ENCODE measurements around the gene GPSM1.

GPSM1 gene

DNA sequence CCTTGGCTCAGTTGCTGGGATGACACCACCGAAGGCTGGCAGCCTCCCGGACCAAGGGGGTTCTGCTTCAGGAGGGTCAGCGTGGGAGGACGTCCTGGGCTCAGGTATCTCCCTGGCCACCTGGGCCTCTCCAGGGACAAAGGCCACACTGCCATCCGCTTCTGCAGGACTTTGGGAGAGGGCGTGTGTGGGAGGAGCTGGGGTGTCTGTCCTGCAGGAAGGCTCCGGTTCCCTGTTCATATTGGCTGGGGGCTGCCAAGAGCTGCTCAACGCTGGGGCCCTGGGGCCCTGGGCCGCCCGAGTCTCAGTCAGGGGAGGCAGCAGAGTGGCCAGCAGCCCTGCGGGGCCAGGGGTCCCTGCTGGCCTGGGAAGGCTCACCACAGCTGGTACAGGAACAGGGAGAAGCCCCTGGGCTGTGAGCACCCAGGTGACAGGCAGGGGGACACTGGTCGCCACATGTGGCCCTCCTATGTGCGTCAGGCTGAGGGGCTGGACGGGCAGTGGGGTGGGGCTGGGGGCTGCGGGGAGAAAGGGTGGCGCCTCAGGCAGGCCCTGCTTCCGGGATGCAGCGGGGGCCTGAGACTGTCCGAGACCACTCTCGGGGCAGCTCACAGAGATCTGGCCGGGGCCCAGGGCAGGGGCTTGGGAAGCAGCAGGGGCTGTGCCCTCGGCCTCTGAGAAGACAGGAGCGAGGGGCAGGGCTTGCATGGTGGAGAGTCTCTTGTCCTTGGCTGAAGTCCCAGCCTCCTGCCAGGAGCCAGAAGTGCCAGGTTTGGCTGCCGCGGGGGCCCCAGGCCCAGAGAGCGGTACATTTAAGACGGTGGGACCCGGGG lies 51.0 kb downstream of the GPSM1 start:
- H3K36me3 ChIP-seq (ENCODE audit: control insufficient read depth, insufficient read depth, low read length): peaks cover 21% of the 10 kb centered on the region
- no peak overlapping the region for H3K27ac ChIP-seq (ENCODE audit: insufficient read depth, low read depth, low read length, poor library complexity, severe bottlenecking)
- no peak overlapping the region for H3K4me3 ChIP-seq (ENCODE audit: insufficient read depth, low read depth, low read length)
- 93% methylated on average over 28 of the region's 28 CpGs for WGBS, 2 experiments
- no peaks in the 10 kb centered on the region for H3K9me3 ChIP-seq (ENCODE audit: control insufficient read depth, low read length)
- peaks cover 5% of the 10 kb centered on the region for H3K4me1 ChIP-seq (ENCODE audit: control insufficient read depth, insufficient read depth, low read length)
- no peaks in the 10 kb centered on the region for H3K27me3 ChIP-seq (ENCODE audit: control insufficient read depth, insufficient read depth, low read length, poor library complexity, severe bottlenecking)

DNA sequence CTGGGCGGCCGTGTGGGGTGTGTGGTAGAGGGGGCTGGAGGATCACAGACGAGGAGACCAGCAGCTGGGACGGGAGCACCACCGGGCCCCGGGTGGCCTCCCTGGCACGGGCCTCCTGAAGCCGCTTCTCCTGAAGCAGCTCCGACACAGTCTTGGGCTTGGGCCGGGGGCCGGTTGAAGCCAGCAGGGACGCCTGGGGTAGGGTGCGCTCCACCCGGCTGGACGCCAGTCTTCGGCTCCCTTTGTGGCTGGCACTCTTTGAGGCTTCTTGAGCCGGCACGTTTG lies 51.6 kb downstream of the GPSM1 start:
- no peaks in the 10 kb centered on the region for H3K9me3 ChIP-seq (ENCODE audit: control insufficient read depth, low read length)
- no peak overlapping the region for H3K4me3 ChIP-seq (ENCODE audit: insufficient read depth, low read depth, low read length)
- H3K27me3 ChIP-seq (ENCODE audit: control insufficient read depth, insufficient read depth, low read length, poor library complexity, severe bottlenecking): no peaks in the 10 kb centered on the region
- H3K4me1 ChIP-seq (ENCODE audit: control insufficient read depth, insufficient read depth, low read length): no peaks in the 10 kb centered on the region
- H3K27ac ChIP-seq (ENCODE audit: insufficient read depth, low read depth, low read length, poor library complexity, severe bottlenecking): no peak overlapping the region
- 95 to 96% methylated on average over 18 of the region's 18 CpGs for WGBS, 2 experiments
- peaks cover 25% of the 10 kb centered on the region for H3K36me3 ChIP-seq (ENCODE audit: control insufficient read depth, insufficient read depth, low read length)

DNA sequence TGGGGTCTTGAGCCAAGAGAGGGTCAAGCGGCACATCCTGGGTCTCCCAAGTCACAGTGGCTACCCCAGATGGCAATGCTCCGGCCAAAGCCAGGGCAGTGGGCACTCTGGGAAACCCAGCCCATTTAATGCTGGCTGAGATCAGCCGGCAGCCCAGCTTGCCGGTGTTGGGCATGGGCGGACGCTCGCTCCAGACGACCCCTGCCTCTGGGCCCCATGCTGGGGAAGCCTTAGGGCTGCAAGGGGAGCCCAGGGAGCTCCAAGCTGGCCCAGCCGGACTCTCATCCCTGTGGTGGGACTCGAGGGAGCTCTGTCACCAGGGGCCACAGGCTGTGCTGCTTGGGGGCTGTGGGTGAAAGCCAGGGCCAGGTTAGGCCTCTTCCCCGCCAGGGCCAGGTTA lies 52.1 kb downstream of the GPSM1 start:
- Histone ChIP-seq H3K4me1 (ENCODE audit: control insufficient read depth, insufficient read depth, low read length) (no peaks in the 10 kb centered on the region), H3K4me3 (ENCODE audit: insufficient read depth, low read depth, low read length) (no peak overlapping the region), H3K27ac (ENCODE audit: insufficient read depth, low read depth, low read length, poor library complexity, severe bottlenecking) (no peak overlapping the region), H3K36me3 (ENCODE audit: control insufficient read depth, insufficient read depth, low read length) (peaks cover 29% of the 10 kb centered on the region), H3K27me3 (ENCODE audit: control insufficient read depth, insufficient read depth, low read length, poor library complexity, severe bottlenecking) (no peaks in the 10 kb centered on the region), H3K9me3 (ENCODE audit: control insufficient read depth, low read length) (no peaks in the 10 kb centered on the region)
- WGBS, 2 experiments: 95 to 96% methylated on average over 11 of the region's 11 CpGs

DNA sequence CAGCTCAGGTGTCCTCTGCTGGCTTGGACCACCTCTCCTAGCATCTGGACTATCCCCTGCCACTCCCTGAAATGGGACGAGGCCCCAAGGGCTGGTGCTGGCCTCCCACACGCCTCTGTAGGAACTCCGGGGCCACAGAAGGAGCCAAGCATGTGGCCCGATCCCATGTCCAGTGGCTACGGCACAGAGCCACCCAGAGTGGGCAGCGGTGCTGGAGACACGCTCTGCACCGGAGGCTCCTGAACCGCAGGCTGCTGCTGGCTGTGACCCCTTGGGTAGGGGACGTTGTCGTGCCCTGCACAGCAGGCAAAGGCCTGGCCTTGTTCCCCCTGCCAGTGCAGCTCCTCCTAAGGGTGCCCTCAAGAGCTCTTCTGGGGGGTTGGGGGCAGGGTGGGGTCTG lies 52.6 kb downstream of the GPSM1 start:
- Histone ChIP-seq H3K27ac (ENCODE audit: insufficient read depth, low read depth, low read length, poor library complexity, severe bottlenecking) (no peak overlapping the region), H3K27me3 (ENCODE audit: control insufficient read depth, insufficient read depth, low read length, poor library complexity, severe bottlenecking) (no peaks in the 10 kb centered on the region), H3K4me1 (ENCODE audit: control insufficient read depth, insufficient read depth, low read length) (no peaks in the 10 kb centered on the region), H3K36me3 (ENCODE audit: control insufficient read depth, insufficient read depth, low read length) (peaks cover 31% of the 10 kb centered on the region), H3K4me3 (ENCODE audit: insufficient read depth, low read depth, low read length) (no peak overlapping the region), H3K9me3 (ENCODE audit: control insufficient read depth, low read length) (no peaks in the 10 kb centered on the region)
- 87 to 89% methylated on average over 11 of the region's 11 CpGs for WGBS, 2 experiments

DNA sequence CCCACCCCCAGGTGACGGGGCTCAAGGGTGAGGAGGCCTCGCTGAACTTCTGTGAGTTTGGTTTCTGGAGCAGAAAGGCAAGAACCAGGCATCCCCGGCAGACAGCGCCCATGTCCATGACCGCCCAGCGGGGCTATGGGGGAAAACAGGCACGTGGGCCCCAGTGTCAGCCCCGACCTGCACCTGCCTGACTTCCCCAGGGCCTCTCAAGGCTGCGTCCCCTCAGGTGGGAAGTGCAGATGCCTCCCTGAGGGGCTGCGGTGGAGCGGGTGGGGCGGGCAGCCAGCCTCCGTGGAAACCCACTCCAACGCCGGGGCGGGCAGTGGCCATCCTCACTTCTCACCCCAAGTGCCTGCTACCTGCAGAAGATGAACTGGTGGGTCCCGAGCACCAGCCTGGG lies 53.0 kb downstream of the GPSM1 start:
- WGBS, 2 experiments: 96% methylated on average over 17 of the region's 17 CpGs
- Histone ChIP-seq H3K9me3 (ENCODE audit: control insufficient read depth, low read length) (no peaks in the 10 kb centered on the region), H3K4me3 (ENCODE audit: insufficient read depth, low read depth, low read length) (no peak overlapping the region), H3K27me3 (ENCODE audit: control insufficient read depth, insufficient read depth, low read length, poor library complexity, severe bottlenecking) (no peaks in the 10 kb centered on the region), H3K36me3 (ENCODE audit: control insufficient read depth, insufficient read depth, low read length) (peaks cover 31% of the 10 kb centered on the region), H3K27ac (ENCODE audit: insufficient read depth, low read depth, low read length, poor library complexity, severe bottlenecking) (no peak overlapping the region), H3K4me1 (ENCODE audit: control insufficient read depth, insufficient read depth, low read length) (no peaks in the 10 kb centered on the region)

DNA sequence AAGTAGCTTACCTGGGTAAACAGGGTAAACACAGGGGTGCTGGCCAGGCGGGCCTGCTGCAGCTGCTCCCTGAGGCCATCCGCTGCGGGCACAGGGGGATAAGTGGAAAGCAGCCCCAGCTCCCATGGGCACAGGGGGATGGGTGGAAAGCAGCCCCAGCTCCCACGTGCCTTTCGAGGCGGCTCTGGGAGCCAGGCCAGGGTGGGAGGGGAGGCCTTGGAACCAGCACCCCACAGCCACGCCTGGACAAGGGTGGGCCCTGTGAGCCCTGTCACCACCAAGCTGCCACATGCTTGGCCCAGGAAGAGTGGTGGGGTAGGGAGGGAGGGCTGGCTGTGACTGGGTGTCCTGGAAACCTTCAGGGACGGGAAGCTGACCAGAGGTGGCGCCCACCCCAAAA lies 54.0 kb downstream of the GPSM1 start:
- Histone ChIP-seq H3K4me1 (ENCODE audit: control insufficient read depth, insufficient read depth, low read length) (no peaks in the 10 kb centered on the region), H3K36me3 (ENCODE audit: control insufficient read depth, insufficient read depth, low read length) (peaks cover 31% of the 10 kb centered on the region), H3K4me3 (ENCODE audit: insufficient read depth, low read depth, low read length) (no peak overlapping the region), H3K9me3 (ENCODE audit: control insufficient read depth, low read length) (no peaks in the 10 kb centered on the region), H3K27me3 (ENCODE audit: control insufficient read depth, insufficient read depth, low read length, poor library complexity, severe bottlenecking) (no peaks in the 10 kb centered on the region), H3K27ac (ENCODE audit: insufficient read depth, low read depth, low read length, poor library complexity, severe bottlenecking) (no peak overlapping the region)
- 95% methylated on average over 9 of the region's 9 CpGs for WGBS, 2 experiments

DNA sequence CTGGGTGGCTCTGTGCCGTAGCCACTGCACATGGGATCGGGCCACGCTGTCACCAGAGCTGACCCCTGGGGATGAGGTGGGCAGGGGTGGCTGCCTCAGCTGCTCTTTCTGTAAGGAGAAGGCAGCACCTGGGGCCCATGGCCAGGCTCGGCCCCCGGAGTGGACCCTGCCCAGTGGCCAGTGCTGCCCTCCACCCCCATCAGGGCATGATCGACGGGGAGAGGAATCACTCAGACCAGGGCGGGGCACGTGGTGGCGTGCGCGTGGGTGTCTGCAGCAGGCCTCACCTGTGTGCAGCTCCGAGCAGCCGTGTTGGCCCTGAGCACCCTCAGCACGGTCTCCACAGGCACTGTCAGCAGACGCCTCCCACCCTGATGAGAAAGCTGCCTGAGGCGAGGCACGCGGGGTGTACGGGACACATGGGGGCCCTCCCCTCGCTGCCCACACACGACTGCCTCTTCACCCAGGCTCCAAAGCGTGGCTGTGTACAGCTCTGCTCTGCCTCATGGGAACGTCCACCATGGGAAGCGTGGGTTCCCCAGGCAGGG lies 54.7 kb downstream of the GPSM1 start:
- no peaks in the 10 kb centered on the region for H3K4me1 ChIP-seq (ENCODE audit: control insufficient read depth, insufficient read depth, low read length)
- H3K27ac ChIP-seq (ENCODE audit: insufficient read depth, low read depth, low read length, poor library complexity, severe bottlenecking): no peak overlapping the region
- H3K9me3 ChIP-seq (ENCODE audit: control insufficient read depth, low read length): no peaks in the 10 kb centered on the region
- WGBS, 2 experiments: 92% methylated on average over 25 of the region's 25 CpGs
- H3K27me3 ChIP-seq (ENCODE audit: control insufficient read depth, insufficient read depth, low read length, poor library complexity, severe bottlenecking): no peaks in the 10 kb centered on the region
- H3K36me3 ChIP-seq (ENCODE audit: control insufficient read depth, insufficient read depth, low read length): peaks cover 33% of the 10 kb centered on the region
- H3K4me3 ChIP-seq (ENCODE audit: insufficient read depth, low read depth, low read length): no peak overlapping the region

DNA sequence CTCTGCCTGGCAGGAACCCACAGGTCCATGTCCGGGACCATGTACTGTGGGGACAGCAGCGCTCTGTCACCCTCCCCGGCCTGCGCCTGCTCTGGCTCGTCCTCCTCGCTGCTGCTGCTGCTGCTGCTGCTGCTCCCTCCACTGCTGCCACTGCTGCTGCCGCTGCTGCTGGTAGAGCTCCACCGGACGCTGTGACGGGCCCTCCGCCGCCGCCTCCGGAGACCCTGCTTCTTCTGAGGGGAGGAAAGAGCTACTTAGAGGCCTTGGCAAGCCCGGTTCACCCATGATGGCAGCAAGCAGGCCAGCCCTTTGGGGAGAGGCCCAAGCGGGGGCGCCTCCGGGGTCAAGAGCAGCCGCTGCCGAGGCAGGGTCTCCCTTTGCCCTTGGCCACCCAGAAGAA lies 56.1 kb downstream of the GPSM1 start:
- Histone ChIP-seq H3K4me1 (ENCODE audit: control insufficient read depth, insufficient read depth, low read length) (no peaks in the 10 kb centered on the region), H3K36me3 (ENCODE audit: control insufficient read depth, insufficient read depth, low read length) (peaks cover 44% of the 10 kb centered on the region), H3K4me3 (ENCODE audit: insufficient read depth, low read depth, low read length) (no peak overlapping the region), H3K9me3 (ENCODE audit: control insufficient read depth, low read length) (no peaks in the 10 kb centered on the region), H3K27me3 (ENCODE audit: control insufficient read depth, insufficient read depth, low read length, poor library complexity, severe bottlenecking) (no peaks in the 10 kb centered on the region), H3K27ac (ENCODE audit: insufficient read depth, low read depth, low read length, poor library complexity, severe bottlenecking) (no peak overlapping the region)
- 95% methylated on average over 20 of the region's 20 CpGs for WGBS, 2 experiments

DNA sequence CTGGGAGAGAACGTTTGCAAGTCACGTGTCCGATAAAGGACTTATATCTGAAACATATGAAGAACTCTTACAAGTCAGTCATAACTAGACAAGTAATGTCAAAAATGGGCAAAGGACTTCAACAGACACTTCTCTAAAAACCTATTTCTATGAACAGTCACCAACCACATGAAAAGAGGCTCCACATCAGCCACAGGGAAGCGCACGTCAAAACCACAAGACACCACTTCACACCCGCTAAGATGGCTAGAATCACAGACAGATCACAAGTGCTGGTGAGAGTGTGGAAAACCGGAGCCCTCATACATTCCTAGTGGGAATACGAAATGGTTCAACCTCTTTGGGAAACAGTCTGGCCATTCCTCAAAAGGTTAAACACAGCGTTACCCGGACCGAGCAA lies 57.7 kb downstream of the GPSM1 start:
- WGBS, 2 experiments: 96 to 97% methylated on average over 11 of the region's 11 CpGs
- Histone ChIP-seq H3K4me3 (ENCODE audit: insufficient read depth, low read depth, low read length) (no peak overlapping the region), H3K9me3 (ENCODE audit: control insufficient read depth, low read length) (no peaks in the 10 kb centered on the region), H3K27ac (ENCODE audit: insufficient read depth, low read depth, low read length, poor library complexity, severe bottlenecking) (no peak overlapping the region), H3K4me1 (ENCODE audit: control insufficient read depth, insufficient read depth, low read length) (no peaks in the 10 kb centered on the region), H3K36me3 (ENCODE audit: control insufficient read depth, insufficient read depth, low read length) (peaks cover 59% of the 10 kb centered on the region), H3K27me3 (ENCODE audit: control insufficient read depth, insufficient read depth, low read length, poor library complexity, severe bottlenecking) (no peaks in the 10 kb centered on the region)

DNA sequence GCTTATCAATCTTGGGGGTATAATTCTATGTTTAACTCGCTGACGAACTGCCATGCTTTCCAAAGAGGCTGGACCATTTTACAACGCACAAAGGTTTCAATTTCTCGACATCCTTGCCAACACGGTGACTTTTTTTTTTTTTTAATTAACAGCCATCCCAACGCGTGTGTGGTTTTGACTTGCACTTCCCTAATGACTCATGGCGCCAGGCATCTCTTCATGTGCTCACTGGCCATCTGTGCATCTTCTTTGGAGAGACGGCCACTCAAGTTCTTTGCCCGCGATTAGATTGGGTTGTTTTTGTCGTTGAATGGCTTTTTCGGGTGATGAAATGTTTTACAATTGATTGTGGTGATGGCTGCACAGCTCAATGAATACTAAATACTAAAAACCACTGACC lies 58.7 kb downstream of the GPSM1 start:
- no peaks in the 10 kb centered on the region for H3K27me3 ChIP-seq (ENCODE audit: control insufficient read depth, insufficient read depth, low read length, poor library complexity, severe bottlenecking)
- peaks cover 53% of the 10 kb centered on the region for H3K36me3 ChIP-seq (ENCODE audit: control insufficient read depth, insufficient read depth, low read length)
- H3K27ac ChIP-seq (ENCODE audit: insufficient read depth, low read depth, low read length, poor library complexity, severe bottlenecking): no peak overlapping the region
- no peak overlapping the region for H3K4me3 ChIP-seq (ENCODE audit: insufficient read depth, low read depth, low read length)
- no peaks in the 10 kb centered on the region for H3K9me3 ChIP-seq (ENCODE audit: control insufficient read depth, low read length)
- WGBS, 2 experiments: 93 to 97% methylated on average over 13 of the region's 13 CpGs
- H3K4me1 ChIP-seq (ENCODE audit: control insufficient read depth, insufficient read depth, low read length): no peaks in the 10 kb centered on the region

Measured in ectodermal cell (in vitro differentiated cells).